NCI-H128 (cell line): Measurements from ENCODE around the gene PHYKPL.
A peak's percentile ranks its signal among the peaks of the same experiment; 100 is the strongest.
"Not testable (repeated sequence)": the region's sequence is repeated elsewhere in the genome, so short reads cannot be mapped to it uniquely, and the experiment has no call there.

Source experiments
- DNase-seq: peaks from one replicate; lab custom pipeline; 2025; ENCODE audit not compliant: unreplicated experiment; lab: John Stamatoyannopoulos, UW

The PHYKPL gene

GRCh38 chr5:178240341-178240741, 7.7 kb upstream of the PHYKPL start:
- no peak for DNase-seq

- DNase-seq, result not testable (repeated sequence)
Measured at GRCh38 chr5:178239626-178240301, 7.2 kb upstream of the PHYKPL start.

GRCh38 chr5:178238711-178239592, 6.3 kb upstream of the PHYKPL start:
- no peak for DNase-seq

GRCh38 chr5:178238313-178238635, 5.7 kb upstream of the PHYKPL start:
- DNase-seq, result no peak

GRCh38 chr5:178237431-178238312, 5.1 kb upstream of the PHYKPL start:
- DNase-seq, result no peak

GRCh38 chr5:178236679-178237078, 4.1 kb upstream of the PHYKPL start:
- DNase-seq, result no peak

- no peak for DNase-seq
Measured at GRCh38 chr5:178236126-178236525, 3.5 kb upstream of the PHYKPL start.

- DNase-seq, result no peak
Measured at GRCh38 chr5:178235588-178235974, 3.0 kb upstream of the PHYKPL start.

GRCh38 chr5:178234750-178235587, 2.4 kb upstream of the PHYKPL start:
- DNase-seq, result peak; percentile 17

GRCh38 chr5:178234121-178234749, 1.6 kb upstream of the PHYKPL start:
- DNase-seq, result no peak

- DNase-seq, result no peak
Measured at GRCh38 chr5:178232920-178233429, 373 bp upstream of the PHYKPL start.

GRCh38 chr5:178231539-178232123, 971 bp downstream of the PHYKPL start:
- DNase-seq, result no peak

- no peak for DNase-seq
Measured at GRCh38 chr5:178230879-178231538, 1.6 kb downstream of the PHYKPL start.

- no peak for DNase-seq
Measured at GRCh38 chr5:178229861-178230260, 2.7 kb downstream of the PHYKPL start.

- DNase-seq, result not testable (repeated sequence)
Measured at GRCh38 chr5:178229111-178229510, 3.5 kb downstream of the PHYKPL start.

- DNase-seq, result no peak
Measured at GRCh38 chr5:178228609-178229008, 4.0 kb downstream of the PHYKPL start.

- DNase-seq, result no peak
Measured at GRCh38 chr5:178227929-178228328, 4.7 kb downstream of the PHYKPL start.

- DNase-seq, result no peak
Measured at GRCh38 chr5:178227138-178227659, 5.4 kb downstream of the PHYKPL start.

- no peak for DNase-seq
Measured at GRCh38 chr5:178225174-178225573, 7.4 kb downstream of the PHYKPL start.
